ENCODE data around the gene CCER1.

- no peak for TF ChIP-seq POLR2A (IDR thresholded peaks at IDR 0.05)
- TF ChIP-seq CTCF (IDR thresholded peaks at IDR 0.05), result no peak
Observed at GRCh38 chr12:90990611-90991010, 35.6 kb upstream of the CCER1 start.

All from right lobe of liver (tissue), 4 donors.